Neural cell (in vitro differentiated cells): ENCODE measurements around the gene GSTT2. TPM values are rescaled to one million over a fixed set of nuclear protein-coding genes. Genes with fewer than 3 reads are reported as not detected.

ENCODE experiments used
- H2AFZ ChIP-seq: fragments of 200-600, 300-800 bp; sonication (generic), shearing (Covaris generic); 2 replicates; pipeline ENCODE4 v1.6.0; 2014; ENCODE audit warnings: low read depth, mild to moderate bottlenecking, antibody characterized with exemption, low read length, moderate library complexity
- H3F3A ChIP-seq: fragments of 200-600 bp; shearing (Covaris generic); 2 replicates; pipeline ENCODE4 v1.6.1; 2016; ENCODE audit warnings: mild to moderate bottlenecking, moderate library complexity, mixed read lengths, antibody characterized with exemption, low read length; ENCODE audit not compliant: insufficient read depth, poor library complexity, severe bottlenecking
- H3K27ac ChIP-seq: fragments of 200-600, 300-800 bp; sonication (generic), shearing (Covaris generic); 2 replicates; pipeline ENCODE4 v1.5.1; 2014; ENCODE audit warnings: mild to moderate bottlenecking, low read length, moderate library complexity
- H3K27me3 ChIP-seq: fragments of 300-800, 200-600 bp; sonication (generic), shearing (Covaris generic); 2 replicates; pipeline ENCODE4 v1.6.0; 2014; ENCODE audit warnings: mild to moderate bottlenecking, low read depth, low read length, moderate library complexity; ENCODE audit not compliant: insufficient read depth
- H3K36me3 ChIP-seq: fragments of 300-800, 200-600 bp; sonication (generic), shearing (Covaris generic); 2 replicates; pipeline ENCODE4 v1.5.1; 2014; ENCODE audit warnings: mild to moderate bottlenecking, antibody characterized with exemption, low read length, moderate library complexity; ENCODE audit not compliant: insufficient read depth
- H3K4me2 ChIP-seq: fragments of 300-800, 200-600 bp; sonication (generic), shearing (Covaris generic); 2 replicates; pipeline ENCODE4 v1.6.0; 2014; ENCODE audit warnings: mild to moderate bottlenecking, low read length
- H3K4me3 ChIP-seq: fragments of 300-800, 200-600 bp; sonication (generic), shearing (Covaris generic); 2 replicates; pipeline ENCODE4 v1.5.1; 2014; ENCODE audit warnings: mild to moderate bottlenecking, low read length, moderate library complexity
- H3K79me2 ChIP-seq: fragments of 200-600 bp; shearing (Covaris generic); replicated peaks from 2 replicates; pipeline ENCODE4 v1.6.0; 2014; ENCODE audit warnings: mild to moderate bottlenecking, low read length, moderate library complexity; ENCODE audit not compliant: insufficient read depth
- H3K9ac ChIP-seq: fragments of 300-800, 200-600 bp; sonication (generic), shearing (Covaris generic); 2 replicates; pipeline ENCODE4 v1.6.1; 2016; ENCODE audit warnings: mild to moderate bottlenecking, low read length, mixed read lengths
- H3K9me2 ChIP-seq: fragments of 200-600 bp; shearing (Covaris generic); 2 replicates; pipeline ENCODE4 v1.6.1; 2016; ENCODE audit warnings: mild to moderate bottlenecking, low read length, mixed read lengths; ENCODE audit not compliant: insufficient read depth
- H3K9me3 ChIP-seq: fragments of 200-600, 300-800 bp; sonication (generic), shearing (Covaris generic); 2 replicates; pipeline ENCODE4 v1.6.1; 2016; ENCODE audit warnings: mild to moderate bottlenecking, mixed run types, low read length, moderate library complexity, mixed read lengths
- H4K20me1 ChIP-seq: fragments of 200-600 bp; shearing (Covaris generic); 2 replicates; pipeline ENCODE4 v1.6.1; 2016; ENCODE audit warnings: mild to moderate bottlenecking, mixed run types; ENCODE audit not compliant: insufficient read depth
- EP300 ChIP-seq: fragments of 450-650 bp; conservative IDR thresholded peaks from 2 replicates; pipeline ENCODE4 v1.6.1; 2014; ENCODE audit warnings: antibody characterized with exemption, mild to moderate bottlenecking, moderate library complexity; ENCODE audit not compliant: poor library complexity, severe bottlenecking
- EZH2 ChIP-seq: fragments of 200-600, 300-800 bp; shearing (Covaris generic), sonication (generic); IDR thresholded peaks from 2 replicates; pipeline ENCODE4 v1.6.1; 2014; ENCODE audit warnings: antibody characterized with exemption, low read length, borderline replicate concordance, mild to moderate bottlenecking; ENCODE audit not compliant: insufficient read depth, poor library complexity, severe bottlenecking
- MXI1 ChIP-seq: fragments of 450-650 bp; conservative IDR thresholded peaks from 2 replicates; pipeline ENCODE4 v1.6.1; 2014; ENCODE audit warnings: antibody characterized with exemption, mild to moderate bottlenecking; ENCODE audit not compliant: poor library complexity, severe bottlenecking
- POLR2AphosphoS5 ChIP-seq: IDR thresholded peaks from 2 replicates; pipeline ENCODE4 v1.6.1; 2012
- RAD21 ChIP-seq: fragments of 450-650 bp; conservative IDR thresholded peaks from 2 replicates; pipeline ENCODE4 v1.6.1; 2014; ENCODE audit warnings: antibody characterized with exemption, mild to moderate bottlenecking, moderate library complexity
- SMC3 ChIP-seq: fragments of 450-650 bp; conservative IDR thresholded peaks from 2 replicates; pipeline ENCODE4 v1.6.1; 2014; ENCODE audit warnings: antibody characterized with exemption, mild to moderate bottlenecking, moderate library complexity; ENCODE audit not compliant: poor library complexity
- TAF1 ChIP-seq: IDR thresholded peaks from 2 replicates; pipeline ENCODE4 v1.6.1; 2012; ENCODE audit warnings: low read depth
- polyA plus RNA-seq: library from polyadenylated mRNA; depleted of rRNA; stranded (reverse); fragments of >200 nt; gene quantifications from 2 replicates; pipeline ENCODE4 v1.2.3, GENCODE V29; 2014
- TF ChIP-seq, protein P1 (sequence below): IDR thresholded peaks from 2 replicates; pipeline ENCODE4 v1.6.1; 2012; ENCODE audit warnings: borderline replicate concordance
- TF ChIP-seq, protein P2 (sequence below): fragments of 450-650 bp; IDR thresholded peaks from 2 replicates; pipeline ENCODE4 v1.5.1; 2014; ENCODE audit warnings: antibody characterized with exemption, mild to moderate bottlenecking, moderate library complexity; ENCODE audit not compliant: poor library complexity, severe bottlenecking

GSTT2 gene
- polyA plus RNA-seq, 1 donor from 2014 or later, result not detected

DNA sequence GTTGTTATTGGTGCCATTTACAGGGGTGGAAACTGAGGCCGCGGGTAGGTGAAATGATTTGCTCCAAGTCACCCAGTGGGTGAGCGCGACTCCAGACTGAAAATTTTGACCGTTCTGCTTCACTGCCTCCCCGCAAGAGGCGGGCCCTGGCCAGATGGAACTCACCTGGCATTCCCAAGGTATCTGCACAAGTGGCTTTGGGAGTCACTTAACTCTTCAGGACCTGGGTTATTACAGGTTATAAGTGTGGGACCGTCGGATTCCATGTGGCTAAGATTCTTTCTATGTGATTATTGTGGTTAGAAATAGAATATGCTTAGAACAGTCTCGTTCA, 31.8 kb downstream of the GSTT2 start:
- Histone ChIP-seq H3K4me2 (peak overlapping the region; percentile 63), H3K79me2 (peaks cover 40% of the 10 kb centered on the region), H2AFZ (peak overlapping the region; percentile 67), H3F3A (no peaks in the 10 kb centered on the region), H3K4me3 (peak overlapping the region; percentile 78), H3K9ac (peak overlapping the region; percentile 75), H3K9me2 (no peaks in the 10 kb centered on the region), H4K20me1 (no peaks in the 10 kb centered on the region), H3K27ac (peak overlapping the region; percentile 64), H3K27me3 (no peaks in the 10 kb centered on the region), H3K36me3 (peaks cover 7% of the 10 kb centered on the region), H3K9me3 (no peaks in the 10 kb centered on the region)
- TF ChIP-seq MXI1 (no peak), TAF1 (no peak), POLR2AphosphoS5 (no peak), EP300 (no peak), RAD21 (no peak), SMC3 (no peak), EZH2 (no peak)
- TF ChIP-seq, protein P1, sequence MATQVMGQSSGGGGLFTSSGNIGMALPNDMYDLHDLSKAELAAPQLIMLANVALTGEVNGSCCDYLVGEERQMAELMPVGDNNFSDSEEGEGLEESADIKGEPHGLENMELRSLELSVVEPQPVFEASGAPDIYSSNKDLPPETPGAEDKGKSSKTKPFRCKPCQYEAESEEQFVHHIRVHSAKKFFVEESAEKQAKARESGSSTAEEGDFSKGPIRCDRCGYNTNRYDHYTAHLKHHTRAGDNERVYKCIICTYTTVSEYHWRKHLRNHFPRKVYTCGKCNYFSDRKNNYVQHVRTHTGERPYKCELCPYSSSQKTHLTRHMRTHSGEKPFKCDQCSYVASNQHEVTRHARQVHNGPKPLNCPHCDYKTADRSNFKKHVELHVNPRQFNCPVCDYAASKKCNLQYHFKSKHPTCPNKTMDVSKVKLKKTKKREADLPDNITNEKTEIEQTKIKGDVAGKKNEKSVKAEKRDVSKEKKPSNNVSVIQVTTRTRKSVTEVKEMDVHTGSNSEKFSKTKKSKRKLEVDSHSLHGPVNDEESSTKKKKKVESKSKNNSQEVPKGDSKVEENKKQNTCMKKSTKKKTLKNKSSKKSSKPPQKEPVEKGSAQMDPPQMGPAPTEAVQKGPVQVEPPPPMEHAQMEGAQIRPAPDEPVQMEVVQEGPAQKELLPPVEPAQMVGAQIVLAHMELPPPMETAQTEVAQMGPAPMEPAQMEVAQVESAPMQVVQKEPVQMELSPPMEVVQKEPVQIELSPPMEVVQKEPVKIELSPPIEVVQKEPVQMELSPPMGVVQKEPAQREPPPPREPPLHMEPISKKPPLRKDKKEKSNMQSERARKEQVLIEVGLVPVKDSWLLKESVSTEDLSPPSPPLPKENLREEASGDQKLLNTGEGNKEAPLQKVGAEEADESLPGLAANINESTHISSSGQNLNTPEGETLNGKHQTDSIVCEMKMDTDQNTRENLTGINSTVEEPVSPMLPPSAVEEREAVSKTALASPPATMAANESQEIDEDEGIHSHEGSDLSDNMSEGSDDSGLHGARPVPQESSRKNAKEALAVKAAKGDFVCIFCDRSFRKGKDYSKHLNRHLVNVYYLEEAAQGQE, result no peak
- TF ChIP-seq, protein P2, sequence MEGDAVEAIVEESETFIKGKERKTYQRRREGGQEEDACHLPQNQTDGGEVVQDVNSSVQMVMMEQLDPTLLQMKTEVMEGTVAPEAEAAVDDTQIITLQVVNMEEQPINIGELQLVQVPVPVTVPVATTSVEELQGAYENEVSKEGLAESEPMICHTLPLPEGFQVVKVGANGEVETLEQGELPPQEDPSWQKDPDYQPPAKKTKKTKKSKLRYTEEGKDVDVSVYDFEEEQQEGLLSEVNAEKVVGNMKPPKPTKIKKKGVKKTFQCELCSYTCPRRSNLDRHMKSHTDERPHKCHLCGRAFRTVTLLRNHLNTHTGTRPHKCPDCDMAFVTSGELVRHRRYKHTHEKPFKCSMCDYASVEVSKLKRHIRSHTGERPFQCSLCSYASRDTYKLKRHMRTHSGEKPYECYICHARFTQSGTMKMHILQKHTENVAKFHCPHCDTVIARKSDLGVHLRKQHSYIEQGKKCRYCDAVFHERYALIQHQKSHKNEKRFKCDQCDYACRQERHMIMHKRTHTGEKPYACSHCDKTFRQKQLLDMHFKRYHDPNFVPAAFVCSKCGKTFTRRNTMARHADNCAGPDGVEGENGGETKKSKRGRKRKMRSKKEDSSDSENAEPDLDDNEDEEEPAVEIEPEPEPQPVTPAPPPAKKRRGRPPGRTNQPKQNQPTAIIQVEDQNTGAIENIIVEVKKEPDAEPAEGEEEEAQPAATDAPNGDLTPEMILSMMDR, result no peak

DNA sequence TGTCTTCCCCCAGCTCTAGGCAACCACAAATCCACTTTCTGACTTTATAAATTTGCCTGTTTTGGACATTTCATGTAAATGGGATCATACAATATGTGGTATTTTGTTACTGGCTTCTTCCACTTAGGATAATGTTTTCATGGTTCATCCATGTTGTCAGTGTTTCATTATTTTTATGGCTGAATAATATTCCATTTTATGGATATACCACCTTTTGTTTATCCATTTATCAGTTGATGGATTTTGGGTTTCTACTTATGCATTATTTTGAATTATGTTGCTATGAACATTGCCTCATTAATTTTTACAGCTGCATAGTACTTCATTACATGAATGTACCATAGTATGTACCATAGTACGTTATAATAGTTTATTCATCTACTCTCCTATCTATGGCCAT, 36.2 kb downstream of the GSTT2 start:
- H3K27ac ChIP-seq, result no peak overlapping the region
- no peaks in the 10 kb centered on the region for H3K9me2 ChIP-seq
- no peaks in the 10 kb centered on the region for H3F3A ChIP-seq
- no peak overlapping the region for H3K4me2 ChIP-seq
- TF ChIP-seq POLR2AphosphoS5, result no peak
- TF ChIP-seq MXI1, result no peak
- TF ChIP-seq, protein P1, result no peak
- TF ChIP-seq SMC3, result no peak
- no peak for TF ChIP-seq EZH2
- TF ChIP-seq EP300, result no peak
- TF ChIP-seq, protein P2, result no peak
- TF ChIP-seq TAF1, result no peak
- TF ChIP-seq RAD21, result no peak
- no peaks in the 10 kb centered on the region for H4K20me1 ChIP-seq
- no peaks in the 10 kb centered on the region for H3K9me3 ChIP-seq
- no peak overlapping the region for H3K4me3 ChIP-seq
- H2AFZ ChIP-seq, result no peak overlapping the region
- no peaks in the 10 kb centered on the region for H3K27me3 ChIP-seq
- H3K9ac ChIP-seq, result no peak overlapping the region
- peaks cover 7% of the 10 kb centered on the region for H3K36me3 ChIP-seq
- peaks cover 57% of the 10 kb centered on the region for H3K79me2 ChIP-seq
